Measurements from ENCODE around the gene SPEN.

- TF ChIP-seq CBX1 (IDR thresholded peaks at IDR 0.05; ENCODE audit: low read depth) (no peak), MYC (CRISPR knock-in tag; IDR thresholded peaks at IDR 0.05; ENCODE audit: borderline replicate concordance) (no peak), FOXP1 (IDR thresholded peaks at IDR 0.05) (no peak), FOXP1 (CRISPR knock-in tag; IDR thresholded peaks at IDR 0.05) (no peak), MYPOP (CRISPR knock-in tag; IDR thresholded peaks at IDR 0.05) (no peak), CTCF (CRISPR knock-in tag; IDR thresholded peaks at IDR 0.05) (peak; percentile 70), POLR2A (IDR thresholded peaks at IDR 0.05; ENCODE audit: insufficient read depth in 1 of 2, low read depth in 2 of 2, low read length in 2 of 2) (no peak), TCF7L2 (IDR thresholded peaks at IDR 0.05; ENCODE audit: low read depth, low read length) (no peak), SMC3 (IDR thresholded peaks at IDR 0.05; ENCODE audit: low read length) (peak; percentile 64), ZBTB49 (CRISPR knock-in tag; IDR thresholded peaks at IDR 0.05; ENCODE audit: borderline replicate concordance) (no peak), ZBTB8A (CRISPR knock-in tag; IDR thresholded peaks at IDR 0.05; ENCODE audit: borderline replicate concordance, low read depth) (no peak), NFYB (CRISPR knock-in tag; IDR thresholded peaks at IDR 0.05) (no peak)
Measured at GRCh38 chr1:15803380-15803779, 44.1 kb upstream of the SPEN start.
